ENCODE data around the gene SELENOP. TPM values are rescaled to one million over a fixed set of nuclear protein-coding genes. Genes with fewer than 3 reads are reported as not detected.
A peak's percentile ranks its signal among the peaks of the same experiment; 100 is the strongest.

SELENOP gene
- polyA plus RNA-seq, 10 donors, result 101 to 177 (median 145) TPM

GRCh38 chr5:42800748-42801330, 10.9 kb downstream of the SELENOP start:
- no peak for DNase-seq

DNA sequence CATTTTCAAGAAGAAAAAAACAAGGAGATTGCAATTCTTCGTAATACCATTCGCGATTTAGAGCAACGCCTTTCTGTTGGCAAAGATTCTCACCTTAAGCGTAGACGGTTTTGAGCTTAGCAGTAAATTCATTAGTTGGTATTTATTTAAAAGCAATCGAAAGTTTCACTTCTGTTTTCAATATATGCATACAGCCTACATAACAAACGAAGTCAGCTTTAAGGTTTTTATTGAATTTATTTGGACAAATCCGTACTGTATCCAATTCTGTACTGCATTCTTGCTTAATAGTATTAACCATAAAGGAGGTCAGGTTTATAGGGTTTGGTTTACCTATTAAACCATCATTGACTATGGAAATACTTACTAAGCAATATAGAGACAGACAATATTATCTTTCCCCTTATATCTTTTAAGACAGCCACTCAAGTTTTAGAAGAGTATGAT, 12.0 kb downstream of the SELENOP start:
- DNase-seq, result no peak

GRCh38 chr5:42799241-42799608, 12.5 kb downstream of the SELENOP start:
- no peak for DNase-seq

DNA sequence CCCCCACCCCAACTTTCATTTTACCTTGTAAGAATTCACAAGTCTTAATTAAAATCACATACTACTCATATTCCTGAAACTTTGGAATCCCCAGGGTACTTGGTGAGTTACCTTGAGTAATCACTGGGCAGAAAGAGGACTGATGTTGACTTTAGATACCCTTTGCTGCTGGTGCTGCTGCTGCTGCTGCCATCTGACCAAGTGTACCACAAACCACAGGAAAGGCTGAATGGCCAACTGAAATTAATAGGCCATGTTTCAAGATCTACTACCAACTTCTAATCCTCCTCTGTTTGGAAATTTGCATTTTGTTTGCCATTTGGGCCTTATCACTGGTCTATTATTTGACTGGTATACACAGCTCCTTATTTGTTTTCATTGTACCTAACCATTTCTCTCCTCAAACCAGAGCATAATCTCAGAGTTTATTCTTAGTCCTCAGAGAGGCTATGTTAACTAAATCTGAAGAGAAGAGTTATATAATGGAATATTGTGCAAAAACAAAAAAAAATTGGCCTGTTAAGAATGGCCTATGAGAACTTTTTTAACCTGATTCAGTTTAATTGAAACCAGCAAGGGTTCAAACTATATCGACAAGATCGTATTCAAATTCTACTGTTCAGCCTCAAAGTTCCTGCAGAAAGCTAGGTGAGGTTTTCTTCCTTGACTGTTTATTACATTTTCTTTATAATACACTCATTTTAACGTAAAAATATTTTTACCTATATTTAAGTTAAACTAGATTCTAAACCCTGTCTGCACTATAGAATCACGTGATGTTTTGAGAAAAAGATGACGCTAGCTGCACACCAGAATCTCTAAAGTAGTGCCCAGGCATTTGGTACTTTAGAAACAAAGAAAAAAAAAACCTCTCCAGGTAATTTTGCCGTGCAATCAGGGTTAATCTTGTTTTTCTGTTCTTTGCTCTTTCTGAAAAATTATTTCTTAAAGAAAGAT, 13.1 kb downstream of the SELENOP start:
- DNase-seq, result no peak

DNA sequence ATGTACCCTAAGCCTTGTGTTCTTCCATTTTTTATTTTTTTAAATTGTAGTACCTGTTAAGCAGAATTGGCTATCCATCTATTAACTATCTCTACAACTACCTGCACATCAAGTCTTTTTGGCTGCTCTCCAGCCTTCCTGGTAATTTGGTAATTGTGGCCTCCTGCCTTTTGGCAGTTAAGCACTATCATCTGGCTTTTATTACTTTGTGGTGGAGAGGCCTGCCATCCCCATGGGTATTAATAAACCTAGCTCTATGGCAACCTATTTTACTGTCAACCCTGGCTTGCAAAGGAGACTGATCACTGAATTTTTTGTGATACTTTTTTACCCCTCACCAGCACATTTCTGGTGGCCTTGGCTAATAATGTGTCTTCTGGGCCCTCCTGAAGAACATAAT, 20.5 kb downstream of the SELENOP start:
- DNase-seq, result no peak

GRCh38 chr5:42787845-42788244, 23.8 kb downstream of the SELENOP start:
- no peak for DNase-seq

DNA sequence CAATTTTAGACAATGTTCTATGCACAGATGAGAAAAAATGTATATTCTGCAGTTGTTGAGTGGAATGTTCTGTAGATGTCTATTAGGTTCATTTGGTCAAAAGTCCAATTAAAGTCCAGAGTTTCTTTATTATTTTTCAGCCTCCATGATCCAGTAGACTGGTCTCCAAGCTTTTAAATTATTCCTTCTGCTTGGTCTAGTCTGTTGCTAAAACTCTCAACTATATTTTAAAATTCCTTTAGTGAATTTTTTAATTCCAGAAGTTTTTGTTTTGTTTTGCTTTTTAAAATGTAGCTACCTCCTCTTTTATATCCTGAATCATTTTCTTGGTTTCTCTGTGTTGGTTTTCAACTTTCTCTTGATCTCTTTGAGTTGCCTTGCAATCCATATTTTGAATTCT, 24.6 kb downstream of the SELENOP start:
- DNase-seq, result no peak

DNA sequence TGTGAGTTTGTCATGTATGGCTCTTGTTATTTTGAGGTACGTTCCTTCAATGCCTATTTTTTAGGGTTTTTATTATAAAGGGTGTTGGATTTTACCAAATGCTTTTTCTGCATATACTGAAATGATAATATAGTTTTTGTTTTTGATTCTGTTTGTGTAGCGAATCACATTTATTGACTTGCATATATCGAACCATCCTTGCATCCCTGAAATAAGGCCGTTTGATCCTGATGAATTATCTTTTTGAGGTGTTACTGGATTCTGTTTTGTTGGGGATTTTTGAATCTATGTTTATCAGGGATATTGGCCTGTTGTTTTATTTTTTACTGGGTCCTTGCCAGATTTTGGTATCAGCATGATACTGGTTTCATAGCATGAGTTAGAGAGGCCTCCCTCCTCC, 25.9 kb downstream of the SELENOP start:
- no peak for DNase-seq

GRCh38 chr5:42784132-42784531, 27.6 kb downstream of the SELENOP start:
- DNase-seq, result no peak

DNA sequence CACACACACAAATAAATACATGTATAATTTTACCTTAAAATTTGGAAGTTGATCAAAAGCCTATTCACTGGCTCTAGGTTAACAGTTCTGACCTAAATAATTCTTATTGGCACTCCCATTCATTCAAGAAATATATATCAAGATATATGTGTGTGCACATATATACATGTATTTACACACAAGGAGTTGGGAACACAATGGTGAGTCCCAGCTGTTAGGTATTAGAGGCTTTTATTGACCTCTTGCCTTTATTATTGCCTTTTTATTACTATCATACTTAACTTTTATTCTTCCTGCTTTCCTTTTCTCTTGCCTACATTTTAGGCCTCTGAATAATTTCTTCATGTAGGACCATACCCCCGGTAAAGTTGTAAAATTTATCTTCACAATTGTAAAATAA, 30.1 kb downstream of the SELENOP start:
- no peak for DNase-seq

DNA sequence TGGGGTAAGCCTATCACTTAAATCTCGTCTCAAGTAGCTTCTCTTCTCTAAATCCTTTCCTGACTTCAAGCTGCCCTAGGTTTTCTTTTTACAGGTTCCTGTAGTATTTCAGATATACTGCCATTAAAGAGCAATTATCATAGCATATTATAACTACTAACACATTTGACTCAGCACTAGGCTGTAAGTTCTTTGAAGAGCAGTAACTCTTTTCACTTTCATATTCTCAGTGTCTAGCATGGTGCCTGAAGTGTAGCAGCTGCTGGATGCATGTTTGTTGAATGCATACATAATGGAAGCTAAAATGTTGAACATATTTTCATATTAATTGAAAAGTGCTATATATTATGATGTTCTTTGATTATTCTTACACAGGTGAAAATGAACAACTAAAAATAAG, 32.6 kb downstream of the SELENOP start:
- no peak for DNase-seq

GRCh38 chr5:42772265-42772993, 39.3 kb downstream of the SELENOP start:
- no peak for DNase-seq

DNA sequence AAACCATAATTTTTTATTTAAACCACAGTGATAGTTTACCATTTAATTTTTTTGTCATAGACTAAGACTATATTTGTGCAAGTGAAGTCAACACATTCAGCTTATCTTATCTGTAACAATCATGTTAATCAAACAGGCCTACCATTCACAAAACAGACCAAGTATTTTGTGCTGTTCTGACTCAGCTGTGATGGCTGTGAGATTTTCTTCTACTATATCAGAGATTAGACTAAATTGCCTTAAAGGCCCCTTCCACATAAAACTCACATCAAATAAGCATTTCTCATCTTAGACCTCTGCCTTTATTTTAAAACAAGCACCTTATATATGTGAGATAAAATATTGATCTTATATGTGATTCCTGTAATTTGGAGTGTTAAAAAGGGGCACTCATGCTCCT, 41.7 kb downstream of the SELENOP start:
- no peak for DNase-seq

- no peak for DNase-seq
Measured at GRCh38 chr5:42768106-42768504, 43.6 kb downstream of the SELENOP start.

- DNase-seq, result peak; percentile 20 to 45 (median 25)
Measured at GRCh38 chr5:42767491-42768105, 44.1 kb downstream of the SELENOP start.

DNA sequence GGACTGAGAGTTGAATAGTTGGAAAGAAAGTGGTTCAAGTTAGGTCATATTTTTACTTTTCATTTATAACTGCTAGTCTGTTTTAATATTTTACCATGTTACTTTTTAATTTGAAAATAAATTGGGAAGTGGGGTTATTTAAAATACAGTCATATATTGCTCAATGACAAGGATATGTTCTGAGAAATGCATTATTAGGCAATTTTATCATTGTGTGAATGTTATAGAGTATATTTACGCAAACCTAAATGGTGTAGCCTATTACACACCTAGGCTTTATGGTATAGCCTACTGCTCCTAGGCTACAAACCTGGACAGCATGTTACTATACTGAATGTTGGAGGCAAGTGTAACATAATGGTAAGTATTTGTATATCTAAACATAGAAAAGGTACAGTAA, 49.9 kb downstream of the SELENOP start:
- DNase-seq, result no peak

GRCh38 chr5:42760426-42760825, 51.3 kb downstream of the SELENOP start:
- DNase-seq, result no peak

DNA sequence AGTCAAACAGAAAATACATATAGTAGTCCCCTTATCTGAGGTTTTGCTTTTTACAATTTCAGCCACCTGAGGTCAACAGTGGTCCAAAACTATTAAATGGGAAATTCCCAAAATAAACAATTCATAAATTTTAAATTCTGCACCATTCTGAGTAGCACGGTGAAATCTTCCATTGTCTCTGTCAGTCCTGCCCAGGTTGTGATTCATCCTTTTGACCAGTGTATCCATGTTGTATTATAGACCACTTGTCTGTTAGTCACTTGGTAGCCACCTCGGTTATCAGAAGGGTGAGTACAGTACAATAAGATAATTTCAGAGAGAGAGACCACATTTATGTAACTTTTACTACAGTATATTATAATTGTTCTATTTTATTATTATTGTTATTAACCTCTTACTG, 52.2 kb downstream of the SELENOP start:
- no peak for DNase-seq

DNA sequence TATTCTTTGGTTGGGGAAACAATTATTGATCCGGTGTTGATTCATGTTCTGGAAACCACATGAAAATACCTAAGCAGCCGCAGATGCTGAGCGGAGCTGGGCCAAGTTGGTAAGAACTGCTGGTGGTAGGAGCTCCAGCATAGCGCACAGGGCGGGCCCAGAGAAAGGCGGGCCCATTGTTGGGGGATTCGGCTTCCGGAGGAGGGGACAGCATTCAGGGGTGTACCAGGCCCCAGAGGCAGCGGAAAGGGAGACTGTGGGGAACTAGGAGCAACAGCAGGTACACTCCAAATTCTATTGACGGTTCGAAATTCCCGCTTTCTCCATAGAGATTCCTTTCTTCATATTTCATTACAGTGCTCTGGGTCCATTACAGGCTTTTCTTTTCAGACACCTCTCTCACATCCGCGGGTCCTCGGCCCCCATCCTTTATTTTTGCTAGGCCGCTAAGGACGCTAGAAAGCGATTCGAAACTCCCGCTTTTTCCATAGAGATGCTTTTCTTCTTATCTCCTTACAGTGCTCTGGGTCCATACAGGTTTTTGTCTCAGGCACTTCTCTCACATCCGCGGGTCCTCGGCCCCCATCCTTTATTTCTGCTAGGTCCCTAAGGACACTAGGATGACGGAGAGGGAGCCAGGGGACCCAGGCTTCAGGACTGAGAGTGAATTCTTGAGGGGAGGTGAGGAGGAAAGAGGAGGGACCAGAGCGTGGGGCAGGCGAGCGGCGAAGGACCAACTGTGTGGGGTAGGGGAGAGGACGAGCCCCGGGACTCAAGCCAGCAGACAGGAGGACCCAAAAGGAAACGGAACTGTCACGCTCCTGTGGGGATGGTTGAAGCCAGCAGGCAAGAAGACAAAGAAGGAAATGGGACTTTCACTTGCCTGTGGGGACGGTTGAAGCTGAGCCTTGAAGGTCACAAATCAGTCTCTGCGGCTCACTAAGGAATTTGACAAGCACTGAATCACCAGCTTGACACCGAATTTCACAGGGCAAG, 54.8 kb downstream of the SELENOP start, which contains the start of gene CCDC152:
TSS of gene CCDC152 (plus strand) at position 213 of the 996 bp plus-strand sequence. CDS start 2,304 bp downstream, outside the sequence.
- DNase-seq, result peak; percentile 15 to 59 (median 21)

GRCh38 chr5:42753099-42753498, 58.6 kb downstream of the SELENOP start:
- DNase-seq, result no peak

DNA sequence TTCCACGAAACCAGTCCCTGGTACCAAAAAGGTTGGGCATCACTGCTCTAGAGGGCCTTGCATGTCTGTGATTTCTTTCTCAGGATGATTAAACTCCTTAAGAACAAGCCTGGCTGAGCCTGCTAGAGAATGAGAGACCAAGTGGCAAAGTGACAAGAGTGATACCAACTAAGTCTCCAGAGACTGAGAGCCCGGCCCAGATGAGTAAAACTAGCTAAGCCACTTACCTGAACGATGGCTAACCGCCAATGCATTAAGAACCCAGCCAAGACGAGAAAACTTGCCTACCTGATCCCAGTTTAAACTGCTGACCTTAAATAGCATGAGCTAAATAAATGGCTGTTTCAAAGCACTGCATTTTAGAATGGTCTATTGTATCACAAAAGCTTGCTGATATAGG, 60.6 kb downstream of the SELENOP start:
- no peak for DNase-seq

Measured in muscle of back (tissue), 11 donors.